GM23338 (cell line): ENCODE measurements around the gene NKAIN2. TPM values are rescaled to one million over a fixed set of nuclear protein-coding genes. Genes with fewer than 3 reads are reported as not detected.
"Not testable (repeated sequence)": the region's sequence is repeated elsewhere in the genome, so short reads cannot be mapped to it uniquely, and the experiment has no call there.

Experiments used
- ATAC-seq: fragments of 200-7000 bp; cut with Tn5 transposase; 3 replicates; pipeline ENCODE4 v1.9.1; 2020
- DNase-seq: peaks from one replicate; pipeline ENCODE4 v3.0.0-alpha.2; 2015; ENCODE audit warnings: low spot score
- H2AFZ ChIP-seq: fragments of 200-600 bp; sonication (generic); 2 replicates; pipeline ENCODE4 v1.8.0; 2016; ENCODE audit warnings: antibody characterized with exemption, mild to moderate bottlenecking, moderate library complexity
- H3F3A ChIP-seq: fragments of 200-600 bp; sonication (generic); replicated peaks from 2 replicates; pipeline ENCODE4 v1.8.0; 2017; ENCODE audit warnings: antibody characterized with exemption, mixed run types, low read depth
- H3K27ac ChIP-seq: fragments of 200-600 bp; sonication (generic); 2 replicates; pipeline ENCODE4 v1.6.1; 2016; ENCODE audit warnings: low read depth
- H3K27me3 ChIP-seq: fragments of 200-600 bp; sonication (generic); 2 replicates; pipeline ENCODE4 v1.8.0; 2016; ENCODE audit warnings: mild to moderate bottlenecking, mixed run types, moderate library complexity; ENCODE audit not compliant: insufficient read depth
- H3K36me3 ChIP-seq: fragments of 200-600 bp; sonication (generic); 2 replicates; pipeline ENCODE4 v1.8.0; 2016; ENCODE audit warnings: mild to moderate bottlenecking; ENCODE audit not compliant: insufficient read depth
- H3K4me1 ChIP-seq: fragments of 200-600 bp; sonication (generic); 2 replicates; pipeline ENCODE4 v1.8.0; 2016; ENCODE audit warnings: mild to moderate bottlenecking, moderate library complexity; ENCODE audit not compliant: insufficient read depth
- H3K4me2 ChIP-seq: fragments of 200-600 bp; sonication (generic); 2 replicates; pipeline ENCODE4 v1.7.1; 2017; ENCODE audit warnings: mixed run types
- H3K4me3 ChIP-seq: fragments of 200-600 bp; sonication (generic); 2 replicates; pipeline ENCODE4 v1.6.1; 2016; ENCODE audit warnings: mixed run types
- H3K79me2 ChIP-seq: fragments of 200-600 bp; sonication (generic); replicated peaks from 2 replicates; pipeline ENCODE4 v1.8.0; 2017; ENCODE audit warnings: mild to moderate bottlenecking; ENCODE audit not compliant: insufficient read depth
- H3K9me2 ChIP-seq: fragments of 200-600 bp; sonication (generic); 2 replicates; pipeline ENCODE4 v1.8.0; 2017; ENCODE audit not compliant: insufficient read depth
- H4K20me1 ChIP-seq: fragments of 200-600 bp; sonication (generic); replicated peaks from 2 replicates; pipeline ENCODE4 v1.8.0; 2017; ENCODE audit warnings: mild to moderate bottlenecking; ENCODE audit not compliant: insufficient read depth
- H3K27ac Mint-ChIP-seq: 2 replicates; pipeline ENCODE4 v1.8.0; 2020; ENCODE audit warnings: inconsistent platforms, mild to moderate bottlenecking, moderate library complexity, mixed read lengths
- H3K27me3 Mint-ChIP-seq: 3 replicates; pipeline ENCODE4 v1.8.0; 2022; ENCODE audit warnings: low read depth, mild to moderate bottlenecking, moderate library complexity, mixed read lengths, inconsistent platforms; ENCODE audit not compliant: insufficient read depth, poor library complexity
- H3K36me3 Mint-ChIP-seq: 3 replicates; pipeline ENCODE4 v1.8.0; 2021; ENCODE audit warnings: low read depth, mild to moderate bottlenecking, inconsistent platforms, moderate library complexity, mixed read lengths
- H3K4me1 Mint-ChIP-seq: 3 replicates; pipeline ENCODE4 v1.8.0; 2020; ENCODE audit warnings: mild to moderate bottlenecking, inconsistent platforms, mixed read lengths
- H3K4me3 Mint-ChIP-seq: 3 replicates; pipeline ENCODE4 v1.8.0; 2021; ENCODE audit warnings: moderate library complexity, mild to moderate bottlenecking, inconsistent platforms, mixed read lengths
- H3K9me3 Mint-ChIP-seq: 3 replicates; pipeline ENCODE4 v1.8.0; 2020; ENCODE audit warnings: moderate library complexity, mild to moderate bottlenecking, inconsistent platforms, mixed read lengths
- CREB1 ChIP-seq: fragments of 250-450 bp; sonication (Bioruptor Pico); IDR thresholded peaks from 2 replicates; pipeline ENCODE4 v1.5.0; 2020; ENCODE audit warnings: low read depth, mild to moderate bottlenecking, moderate library complexity
- EZH2phosphoT487 ChIP-seq: fragments of 200-600 bp; sonication (generic); IDR thresholded peaks from one replicate; pipeline ENCODE4 v1.8.1; 2018; ENCODE audit warnings: antibody characterized with exemption; ENCODE audit not compliant: unreplicated experiment
- POLR2AphosphoS5 ChIP-seq: IDR thresholded peaks from 2 replicates; pipeline ENCODE4 v1.6.1; 2016; ENCODE audit warnings: antibody characterized with exemption, low read depth
- ZNF114 ChIP-seq: fragments of 250-450 bp; sonication (Bioruptor Pico); IDR thresholded peaks from 2 replicates; pipeline ENCODE4 v1.5.0; 2020; ENCODE audit warnings: mild to moderate bottlenecking, moderate library complexity
- polyA plus RNA-seq: library from polyadenylated mRNA; unstranded; fragments of >200 nt; fragmentation: Nextera tagmentation; extraction: Ambion mirVana; gene quantifications from 2 replicates; pipeline ENCODE4 v1.2.1, GENCODE V29; 2016
- total RNA-seq: library from RNA; depleted of rRNA; stranded (reverse); fragments of >200 nt; shearing (Covaris generic); gene quantifications from 2 replicates; pipeline ENCODE4 v1.2.3, GENCODE V29; 2014
- TF ChIP-seq, protein P1 (sequence below): fragments of 250-450 bp; sonication (Bioruptor Pico); IDR thresholded peaks from 2 replicates; pipeline ENCODE4 v1.5.0; 2020; ENCODE audit warnings: mild to moderate bottlenecking, moderate library complexity

Gene NKAIN2
- total and polyA plus RNA-seq, 2 experiments from 2014 or later, result 0.39 to 1.1 TPM

DNA sequence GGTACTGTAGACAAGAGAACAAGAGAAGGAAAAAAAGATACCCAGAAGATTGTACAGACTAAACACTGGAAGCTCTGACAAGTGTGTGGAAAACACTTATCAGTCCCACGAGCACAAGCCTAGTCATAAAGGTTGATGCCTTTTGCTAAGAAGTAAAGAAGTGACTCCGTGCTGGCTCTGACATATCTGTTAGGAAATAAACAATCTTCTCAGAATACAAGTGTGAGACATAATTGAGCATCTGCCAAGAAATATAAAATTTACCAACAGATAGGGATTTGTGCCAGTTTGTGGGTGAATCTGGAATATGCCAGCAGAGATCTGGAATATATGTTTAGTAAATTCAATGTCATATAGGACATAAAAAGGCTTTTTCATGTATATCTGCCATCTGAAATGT is 899.9 kb downstream of the NKAIN2 start (continued):
- TF ChIP-seq, protein P1, sequence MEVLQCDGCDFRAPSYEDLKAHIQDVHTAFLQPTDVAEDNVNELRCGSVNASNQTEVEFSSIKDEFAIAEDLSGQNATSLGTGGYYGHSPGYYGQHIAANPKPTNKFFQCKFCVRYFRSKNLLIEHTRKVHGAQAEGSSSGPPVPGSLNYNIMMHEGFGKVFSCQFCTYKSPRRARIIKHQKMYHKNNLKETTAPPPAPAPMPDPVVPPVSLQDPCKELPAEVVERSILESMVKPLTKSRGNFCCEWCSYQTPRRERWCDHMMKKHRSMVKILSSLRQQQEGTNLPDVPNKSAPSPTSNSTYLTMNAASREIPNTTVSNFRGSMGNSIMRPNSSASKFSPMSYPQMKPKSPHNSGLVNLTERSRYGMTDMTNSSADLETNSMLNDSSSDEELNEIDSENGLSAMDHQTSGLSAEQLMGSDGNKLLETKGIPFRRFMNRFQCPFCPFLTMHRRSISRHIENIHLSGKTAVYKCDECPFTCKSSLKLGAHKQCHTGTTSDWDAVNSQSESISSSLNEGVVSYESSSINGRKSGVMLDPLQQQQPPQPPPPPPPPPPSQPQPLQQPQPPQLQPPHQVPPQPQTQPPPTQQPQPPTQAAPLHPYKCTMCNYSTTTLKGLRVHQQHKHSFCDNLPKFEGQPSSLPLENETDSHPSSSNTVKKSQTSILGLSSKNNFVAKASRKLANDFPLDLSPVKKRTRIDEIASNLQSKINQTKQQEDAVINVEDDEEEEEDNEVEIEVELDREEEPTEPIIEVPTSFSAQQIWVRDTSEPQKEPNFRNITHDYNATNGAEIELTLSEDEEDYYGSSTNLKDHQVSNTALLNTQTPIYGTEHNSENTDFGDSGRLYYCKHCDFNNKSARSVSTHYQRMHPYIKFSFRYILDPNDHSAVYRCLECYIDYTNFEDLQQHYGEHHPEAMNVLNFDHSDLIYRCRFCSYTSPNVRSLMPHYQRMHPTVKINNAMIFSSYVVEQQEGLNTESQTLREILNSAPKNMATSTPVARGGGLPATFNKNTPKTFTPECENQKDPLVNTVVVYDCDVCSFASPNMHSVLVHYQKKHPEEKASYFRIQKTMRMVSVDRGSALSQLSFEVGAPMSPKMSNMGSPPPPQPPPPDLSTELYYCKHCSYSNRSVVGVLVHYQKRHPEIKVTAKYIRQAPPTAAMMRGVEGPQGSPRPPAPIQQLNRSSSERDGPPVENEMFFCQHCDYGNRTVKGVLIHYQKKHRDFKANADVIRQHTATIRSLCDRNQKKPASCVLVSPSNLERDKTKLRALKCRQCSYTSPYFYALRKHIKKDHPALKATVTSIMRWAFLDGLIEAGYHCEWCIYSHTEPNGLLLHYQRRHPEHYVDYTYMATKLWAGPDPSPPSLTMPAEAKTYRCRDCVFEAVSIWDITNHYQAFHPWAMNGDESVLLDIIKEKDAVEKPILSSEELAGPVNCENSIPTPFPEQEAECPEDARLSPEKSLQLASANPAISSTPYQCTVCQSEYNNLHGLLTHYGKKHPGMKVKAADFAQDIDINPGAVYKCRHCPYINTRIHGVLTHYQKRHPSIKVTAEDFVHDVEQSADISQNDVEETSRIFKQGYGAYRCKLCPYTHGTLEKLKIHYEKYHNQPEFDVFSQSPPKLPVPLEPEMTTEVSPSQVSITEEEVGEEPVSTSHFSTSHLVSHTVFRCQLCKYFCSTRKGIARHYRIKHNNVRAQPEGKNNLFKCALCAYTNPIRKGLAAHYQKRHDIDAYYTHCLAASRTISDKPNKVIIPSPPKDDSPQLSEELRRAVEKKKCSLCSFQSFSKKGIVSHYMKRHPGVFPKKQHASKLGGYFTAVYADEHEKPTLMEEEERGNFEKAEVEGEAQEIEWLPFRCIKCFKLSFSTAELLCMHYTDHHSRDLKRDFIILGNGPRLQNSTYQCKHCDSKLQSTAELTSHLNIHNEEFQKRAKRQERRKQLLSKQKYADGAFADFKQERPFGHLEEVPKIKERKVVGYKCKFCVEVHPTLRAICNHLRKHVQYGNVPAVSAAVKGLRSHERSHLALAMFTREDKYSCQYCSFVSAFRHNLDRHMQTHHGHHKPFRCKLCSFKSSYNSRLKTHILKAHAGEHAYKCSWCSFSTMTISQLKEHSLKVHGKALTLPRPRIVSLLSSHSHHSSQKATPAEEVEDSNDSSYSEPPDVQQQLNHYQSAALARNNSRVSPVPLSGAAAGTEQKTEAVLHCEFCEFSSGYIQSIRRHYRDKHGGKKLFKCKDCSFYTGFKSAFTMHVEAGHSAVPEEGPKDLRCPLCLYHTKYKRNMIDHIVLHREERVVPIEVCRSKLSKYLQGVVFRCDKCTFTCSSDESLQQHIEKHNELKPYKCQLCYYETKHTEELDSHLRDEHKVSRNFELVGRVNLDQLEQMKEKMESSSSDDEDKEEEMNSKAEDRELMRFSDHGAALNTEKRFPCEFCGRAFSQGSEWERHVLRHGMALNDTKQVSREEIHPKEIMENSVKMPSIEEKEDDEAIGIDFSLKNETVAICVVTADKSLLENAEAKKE (CRISPR knock-in tag), result no peak
- TF ChIP-seq ZNF114 (CRISPR knock-in tag) (no peak), POLR2AphosphoS5 (no peak), CREB1 (CRISPR knock-in tag) (no peak)

DNA sequence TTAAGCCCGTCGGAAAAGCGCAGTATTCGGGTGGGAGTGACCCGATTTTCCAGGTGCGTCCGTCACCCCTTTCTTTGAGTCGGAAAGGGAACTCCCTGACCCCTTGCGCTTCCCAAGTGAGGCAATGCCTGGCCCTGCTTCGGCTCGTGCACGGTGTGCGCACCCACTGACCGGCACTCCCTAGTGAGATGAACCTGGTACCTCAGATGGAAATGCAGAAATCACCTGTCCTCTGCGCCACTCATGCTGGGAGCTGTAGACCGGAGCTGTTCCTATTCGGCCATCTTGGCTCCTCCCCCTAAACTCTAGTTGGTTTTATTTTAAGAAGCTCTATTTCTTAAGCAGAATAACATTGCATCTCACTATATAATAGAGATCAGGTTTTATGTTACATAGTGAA is 908.9 kb downstream of the NKAIN2 start:
- H3K9me3 Mint-ChIP-seq, H3K36me3 Mint-ChIP-seq, H4K20me1 ChIP-seq, H3K4me1 ChIP-seq, ATAC-seq, H3K36me3 ChIP-seq, H3K9me2 ChIP-seq, H3K27ac Mint-ChIP-seq, H3K4me3 ChIP-seq, H3K27ac ChIP-seq, H3K27me3 ChIP-seq, H3K79me2 ChIP-seq, DNase-seq, H3K4me1 Mint-ChIP-seq, H3F3A ChIP-seq, H3K27me3 Mint-ChIP-seq, H3K4me2 ChIP-seq, H3K4me3 Mint-ChIP-seq, H2AFZ ChIP-seq: not testable (repeated sequence)

DNA sequence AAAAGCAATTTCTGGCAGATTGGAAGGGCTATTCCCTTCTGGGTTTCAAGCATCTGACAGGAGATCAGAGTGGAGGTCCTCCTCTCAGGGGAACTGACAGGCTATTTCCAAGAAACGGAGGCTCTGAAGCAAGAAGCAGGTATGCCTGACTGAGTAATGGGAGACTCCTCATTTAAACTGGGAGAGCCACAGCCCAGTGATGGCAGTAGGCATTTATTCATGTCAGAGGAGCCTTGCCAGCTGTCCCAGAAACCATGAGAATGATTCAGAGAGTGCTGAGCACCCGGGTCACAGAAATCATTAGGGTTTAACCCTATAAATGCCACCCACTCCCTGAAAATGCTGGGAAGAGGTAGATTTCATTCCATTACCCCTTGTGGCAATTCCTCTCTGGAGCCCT is 911.1 kb downstream of the NKAIN2 start:
- Mint-ChIP-seq H3K9me3 (no peaks in the 10 kb centered on the region), H3K4me3 (no peak overlapping the region), H3K27ac (no peak overlapping the region), H3K36me3 (no peaks in the 10 kb centered on the region), H3K27me3 (no peaks in the 10 kb centered on the region), H3K4me1 (no peaks in the 10 kb centered on the region)
- H3K36me3 ChIP-seq, result no peaks in the 10 kb centered on the region
- no peak overlapping the region for H3K4me2 ChIP-seq
- H2AFZ ChIP-seq, result no peak overlapping the region
- no peak overlapping the region for H3K27ac ChIP-seq
- H3K79me2 ChIP-seq, result no peaks in the 10 kb centered on the region
- DNase-seq, result no peak
- no peaks in the 10 kb centered on the region for H3K27me3 ChIP-seq
- H3K9me2 ChIP-seq, result no peaks in the 10 kb centered on the region
- no peaks in the 10 kb centered on the region for H3K4me1 ChIP-seq
- H3F3A ChIP-seq, result no peaks in the 10 kb centered on the region
- H3K4me3 ChIP-seq, result no peak overlapping the region
- no peak for ATAC-seq
- no peaks in the 10 kb centered on the region for H4K20me1 ChIP-seq
- TF ChIP-seq POLR2AphosphoS5 (no peak), EZH2phosphoT487 (no peak), CREB1 (CRISPR knock-in tag) (no peak)
- TF ChIP-seq, protein P1 (CRISPR knock-in tag), result no peak
